Measurements from ENCODE around the gene XIST.

The XIST gene

GRCh38 chrX:73831500-73831899, 21.0 kb downstream of the XIST start:
- TF ChIP-seq, protein P1, sequence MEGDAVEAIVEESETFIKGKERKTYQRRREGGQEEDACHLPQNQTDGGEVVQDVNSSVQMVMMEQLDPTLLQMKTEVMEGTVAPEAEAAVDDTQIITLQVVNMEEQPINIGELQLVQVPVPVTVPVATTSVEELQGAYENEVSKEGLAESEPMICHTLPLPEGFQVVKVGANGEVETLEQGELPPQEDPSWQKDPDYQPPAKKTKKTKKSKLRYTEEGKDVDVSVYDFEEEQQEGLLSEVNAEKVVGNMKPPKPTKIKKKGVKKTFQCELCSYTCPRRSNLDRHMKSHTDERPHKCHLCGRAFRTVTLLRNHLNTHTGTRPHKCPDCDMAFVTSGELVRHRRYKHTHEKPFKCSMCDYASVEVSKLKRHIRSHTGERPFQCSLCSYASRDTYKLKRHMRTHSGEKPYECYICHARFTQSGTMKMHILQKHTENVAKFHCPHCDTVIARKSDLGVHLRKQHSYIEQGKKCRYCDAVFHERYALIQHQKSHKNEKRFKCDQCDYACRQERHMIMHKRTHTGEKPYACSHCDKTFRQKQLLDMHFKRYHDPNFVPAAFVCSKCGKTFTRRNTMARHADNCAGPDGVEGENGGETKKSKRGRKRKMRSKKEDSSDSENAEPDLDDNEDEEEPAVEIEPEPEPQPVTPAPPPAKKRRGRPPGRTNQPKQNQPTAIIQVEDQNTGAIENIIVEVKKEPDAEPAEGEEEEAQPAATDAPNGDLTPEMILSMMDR (IDR thresholded peaks at IDR 0.05; ENCODE audit: low read length), result no peak
- no peak for TF ChIP-seq EZH2 (IDR thresholded peaks at IDR 0.05; ENCODE audit: borderline replicate concordance, low read length)
- H4K20me1 ChIP-seq (ENCODE audit: insufficient read depth, low read length), result no peaks in the 10 kb centered on the region
- no peak overlapping the region for H3K27ac ChIP-seq (ENCODE audit: low read depth, low read length, poor library complexity, severe bottlenecking)
- H3K79me2 ChIP-seq (ENCODE audit: insufficient read depth, low read length), result no peaks in the 10 kb centered on the region
- no peak overlapping the region for H3K9ac ChIP-seq (ENCODE audit: low read length)
- H3K4me1 ChIP-seq (ENCODE audit: insufficient read depth, low read length, severe bottlenecking), result no peaks in the 10 kb centered on the region
- no peaks in the 10 kb centered on the region for H3F3A ChIP-seq (ENCODE audit: insufficient read depth, low read length)
- H3K36me3 ChIP-seq (ENCODE audit: insufficient read depth, low read length), result no peaks in the 10 kb centered on the region
- H3K27me3 ChIP-seq (ENCODE audit: insufficient read depth, low read length), result no peaks in the 10 kb centered on the region
- H3K4me2 ChIP-seq (ENCODE audit: low read length), result no peak overlapping the region
- no peaks in the 10 kb centered on the region for H3K9me3 ChIP-seq (ENCODE audit: low read length)
- no peak overlapping the region for H3K4me3 ChIP-seq (ENCODE audit: low read depth, low read length, poor library complexity, severe bottlenecking)
- H3K9me2 ChIP-seq (ENCODE audit: low read depth, low read length), result no peaks in the 10 kb centered on the region
- no peak overlapping the region for H2AFZ ChIP-seq (ENCODE audit: low read length)

GRCh38 chrX:73830489-73831414, 21.8 kb downstream of the XIST start:
- Histone ChIP-seq H3K9ac (ENCODE audit: low read length) (no peak overlapping the region), H3K27me3 (ENCODE audit: insufficient read depth, low read length) (no peaks in the 10 kb centered on the region), H3K27ac (ENCODE audit: low read depth, low read length, poor library complexity, severe bottlenecking) (no peak overlapping the region), H3K36me3 (ENCODE audit: insufficient read depth, low read length) (no peaks in the 10 kb centered on the region), H3K4me3 (ENCODE audit: low read depth, low read length, poor library complexity, severe bottlenecking) (no peak overlapping the region), H3K4me2 (ENCODE audit: low read length) (no peak overlapping the region), H3K9me2 (ENCODE audit: low read depth, low read length) (no peaks in the 10 kb centered on the region), H3K79me2 (ENCODE audit: insufficient read depth, low read length) (no peaks in the 10 kb centered on the region), H2AFZ (ENCODE audit: low read length) (no peak overlapping the region), H4K20me1 (ENCODE audit: insufficient read depth, low read length) (no peaks in the 10 kb centered on the region), H3K4me1 (ENCODE audit: insufficient read depth, low read length, severe bottlenecking) (no peaks in the 10 kb centered on the region), H3F3A (ENCODE audit: insufficient read depth, low read length) (no peaks in the 10 kb centered on the region), H3K9me3 (ENCODE audit: low read length) (no peaks in the 10 kb centered on the region)
- TF ChIP-seq, protein P1 (IDR thresholded peaks at IDR 0.05; ENCODE audit: low read length), result no peak
- TF ChIP-seq EZH2 (IDR thresholded peaks at IDR 0.05; ENCODE audit: borderline replicate concordance, low read length), result no peak

GRCh38 chrX:73829890-73830466, 22.5 kb downstream of the XIST start:
- H3K9me3 ChIP-seq (ENCODE audit: low read length), result no peaks in the 10 kb centered on the region
- no peaks in the 10 kb centered on the region for H3K79me2 ChIP-seq (ENCODE audit: insufficient read depth, low read length)
- no peak overlapping the region for H3K27ac ChIP-seq (ENCODE audit: low read depth, low read length, poor library complexity, severe bottlenecking)
- H3K9me2 ChIP-seq (ENCODE audit: low read depth, low read length), result no peaks in the 10 kb centered on the region
- H3F3A ChIP-seq (ENCODE audit: insufficient read depth, low read length), result no peaks in the 10 kb centered on the region
- no peak overlapping the region for H3K4me2 ChIP-seq (ENCODE audit: low read length)
- no peaks in the 10 kb centered on the region for H3K36me3 ChIP-seq (ENCODE audit: insufficient read depth, low read length)
- H3K4me1 ChIP-seq (ENCODE audit: insufficient read depth, low read length, severe bottlenecking), result no peaks in the 10 kb centered on the region
- TF ChIP-seq, protein P1 (IDR thresholded peaks at IDR 0.05; ENCODE audit: low read length), result no peak
- no peak for TF ChIP-seq EZH2 (IDR thresholded peaks at IDR 0.05; ENCODE audit: borderline replicate concordance, low read length)
- H4K20me1 ChIP-seq (ENCODE audit: insufficient read depth, low read length), result no peaks in the 10 kb centered on the region
- H3K27me3 ChIP-seq (ENCODE audit: insufficient read depth, low read length), result no peaks in the 10 kb centered on the region
- no peak overlapping the region for H3K4me3 ChIP-seq (ENCODE audit: low read depth, low read length, poor library complexity, severe bottlenecking)
- no peak overlapping the region for H3K9ac ChIP-seq (ENCODE audit: low read length)
- no peak overlapping the region for H2AFZ ChIP-seq (ENCODE audit: low read length)

Measured in OCI-LY1 (cell line).